CD4-positive, CD25-positive, alpha-beta regulatory T cell (primary cell): ENCODE measurements around the gene SSTR3. TPM values are rescaled to one million over a fixed set of nuclear protein-coding genes. Genes with fewer than 3 reads are reported as not detected.

Experiments used
- ATAC-seq, 2 donors: fragments of 150-1000 bp; cut with Tn5 transposase; one replicate each; pipeline ENCODE4 v1.10.0; 2021; ENCODE audit warnings: low read depth in 2 of 2, moderate number of reproducible peaks in 2 of 2, moderate library complexity in 1 of 2
- DNase-seq, 3 donors: peaks; one replicate each; pipeline versions ENCODE4 v3.0.0 to v3.0.0-alpha.2; 2012 to 2022; ENCODE audit warnings: mixed read lengths in 1 of 3
- H3K27ac ChIP-seq: one replicate; pipeline ENCODE4 v1.7.0; 2013; ENCODE audit warnings: mild to moderate bottlenecking, low read length; ENCODE audit not compliant: insufficient read depth, poor library complexity, severe bottlenecking
- H3K27me3 ChIP-seq: one replicate; pipeline ENCODE4 v1.7.0; 2013; ENCODE audit warnings: low read length; ENCODE audit not compliant: control insufficient read depth, insufficient read depth
- H3K36me3 ChIP-seq: one replicate; pipeline ENCODE4 v1.7.0; 2013; ENCODE audit warnings: mild to moderate bottlenecking, low read length, moderate library complexity; ENCODE audit not compliant: control insufficient read depth, insufficient read depth
- H3K4me1 ChIP-seq: 2 replicates; pipeline ENCODE4 v1.7.0; 2013; ENCODE audit warnings: mild to moderate bottlenecking, low read length; ENCODE audit not compliant: insufficient read depth, control insufficient read depth, poor library complexity, severe bottlenecking
- H3K4me3 ChIP-seq: one replicate; pipeline ENCODE4 v1.7.0; 2013; ENCODE audit warnings: low read depth, mild to moderate bottlenecking, low read length, moderate library complexity
- H3K9me3 ChIP-seq, 2 experiments: 1 replicate in 1 of 2; 2 replicates in 1 of 2; pipeline ENCODE4 v1.7.0; 2013; ENCODE audit warnings: low read length in 2 of 2, mild to moderate bottlenecking in 1 of 2, moderate library complexity in 1 of 2; ENCODE audit not compliant: control insufficient read depth in 2 of 2
- H3K27ac Mint-ChIP-seq, 3 donors: one replicate each; pipeline ENCODE4 v1.8.0; 2020 to 2022; ENCODE audit warnings: mild to moderate bottlenecking in 3 of 3, mixed read lengths in 3 of 3, moderate library complexity in 2 of 3
- H3K27me3 Mint-ChIP-seq: one replicate; pipeline ENCODE4 v1.8.0; 2022; ENCODE audit warnings: mild to moderate bottlenecking, mixed read lengths
- H3K36me3 Mint-ChIP-seq: one replicate; pipeline ENCODE4 v1.8.0; 2020; ENCODE audit warnings: mixed read lengths
- H3K4me1 Mint-ChIP-seq, 4 donors: one replicate each; pipeline ENCODE4 v1.8.0; 2020 to 2022; ENCODE audit warnings: mixed read lengths in 4 of 4, mild to moderate bottlenecking in 1 of 4
- H3K4me3 Mint-ChIP-seq, 4 donors: one replicate each; pipeline ENCODE4 v1.8.0; 2020 to 2022; ENCODE audit warnings: mild to moderate bottlenecking in 4 of 4, mixed read lengths in 4 of 4, moderate library complexity in 3 of 4
- H3K9me3 Mint-ChIP-seq, 7 donors: one replicate each; pipeline ENCODE4 v1.8.0; 2020 to 2022; ENCODE audit warnings: mixed read lengths in 7 of 7, mild to moderate bottlenecking in 3 of 7, moderate library complexity in 2 of 7
- polyA plus RNA-seq, 4 donors: library from polyadenylated mRNA; unstranded; fragments of 300-500 nt; fragmentation: Illumina TruSeq; gene quantifications; one replicate each; pipeline ENCODE4 v1.2.3, GENCODE V29; 2021
- total RNA-seq: library from RNA; stranded (reverse); gene quantifications from one replicate; pipeline ENCODE4 v1.2.3, GENCODE V29; 2022

SSTR3 gene
- total and polyA plus RNA-seq, 5 donors from 2014 or later: 2.5 to 4.4 (median 4.3) TPM

- Histone ChIP-seq H3K4me1 (peaks cover 99% of the 10 kb centered on the region), H3K36me3 (no peaks in the 10 kb centered on the region), H3K4me3 (peak overlapping the region; percentile 83), H3K27me3 (no peaks in the 10 kb centered on the region), H3K27ac (peak overlapping the region; percentile 90), H3K9me3 (no peaks in the 10 kb centered on the region)
- H3K4me3 Mint-ChIP-seq: peak overlapping the region; percentile 84 to 99 (median 97)
- H3K36me3 Mint-ChIP-seq: peaks cover 13% of the 10 kb centered on the region
- H3K9me3 Mint-ChIP-seq: peaks cover 0 to 2% (median 0%) of the 10 kb centered on the region in 7 donors
- no peaks in the 10 kb centered on the region for H3K27me3 Mint-ChIP-seq
- ATAC-seq: no peak
- H3K27ac Mint-ChIP-seq: peak overlapping the region; percentile 94 to 99 (median 98)
- DNase-seq: peak in 1 of 3 donors; percentile 31
- H3K4me1 Mint-ChIP-seq: peaks cover 14 to 98% (median 62%) of the 10 kb centered on the region in 4 donors
Observed at GRCh38 chr22:37167176-37167980, 44.9 kb downstream of the SSTR3 start.

DNA sequence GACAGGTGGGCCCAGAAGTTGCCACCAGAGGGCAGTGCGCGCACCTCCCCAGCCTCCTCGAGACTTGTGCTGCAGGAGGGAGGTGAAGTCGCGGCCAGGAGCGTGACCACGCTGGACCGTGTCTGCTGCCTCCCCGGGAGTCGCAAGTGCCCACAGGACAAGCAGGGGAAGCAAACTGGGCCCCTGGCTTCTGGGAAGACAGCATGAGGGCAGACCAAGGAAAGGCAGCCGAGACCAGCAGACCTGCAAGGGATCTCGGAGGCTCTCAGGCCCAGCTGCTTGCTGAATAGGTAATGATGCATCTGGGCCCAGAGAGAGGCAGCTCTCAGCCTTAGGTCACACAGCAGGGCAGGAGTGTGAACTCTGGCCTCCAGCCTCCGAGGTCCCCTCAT, 45.6 kb downstream of the SSTR3 start:
- peak; percentile 50 to 54 for ATAC-seq
- H3K4me1 Mint-ChIP-seq: peaks cover 14 to 98% (median 65%) of the 10 kb centered on the region in 4 donors
- Histone ChIP-seq H3K36me3 (no peaks in the 10 kb centered on the region), H3K9me3 (no peaks in the 10 kb centered on the region), H3K4me1 (peaks cover 99% of the 10 kb centered on the region), H3K27me3 (no peaks in the 10 kb centered on the region), H3K27ac (peak overlapping the region; percentile 90), H3K4me3 (peak overlapping the region; percentile 83)
- peaks cover 12% of the 10 kb centered on the region for H3K36me3 Mint-ChIP-seq
- peak overlapping the region; percentile 84 to 99 (median 97) for H3K4me3 Mint-ChIP-seq
- peak overlapping the region; percentile 94 to 99 (median 98) for H3K27ac Mint-ChIP-seq
- no peaks in the 10 kb centered on the region for H3K27me3 Mint-ChIP-seq
- peaks cover 0 to 2% (median 0%) of the 10 kb centered on the region in 7 donors for H3K9me3 Mint-ChIP-seq
- peak; percentile 71 to 91 (median 85) for DNase-seq

DNA sequence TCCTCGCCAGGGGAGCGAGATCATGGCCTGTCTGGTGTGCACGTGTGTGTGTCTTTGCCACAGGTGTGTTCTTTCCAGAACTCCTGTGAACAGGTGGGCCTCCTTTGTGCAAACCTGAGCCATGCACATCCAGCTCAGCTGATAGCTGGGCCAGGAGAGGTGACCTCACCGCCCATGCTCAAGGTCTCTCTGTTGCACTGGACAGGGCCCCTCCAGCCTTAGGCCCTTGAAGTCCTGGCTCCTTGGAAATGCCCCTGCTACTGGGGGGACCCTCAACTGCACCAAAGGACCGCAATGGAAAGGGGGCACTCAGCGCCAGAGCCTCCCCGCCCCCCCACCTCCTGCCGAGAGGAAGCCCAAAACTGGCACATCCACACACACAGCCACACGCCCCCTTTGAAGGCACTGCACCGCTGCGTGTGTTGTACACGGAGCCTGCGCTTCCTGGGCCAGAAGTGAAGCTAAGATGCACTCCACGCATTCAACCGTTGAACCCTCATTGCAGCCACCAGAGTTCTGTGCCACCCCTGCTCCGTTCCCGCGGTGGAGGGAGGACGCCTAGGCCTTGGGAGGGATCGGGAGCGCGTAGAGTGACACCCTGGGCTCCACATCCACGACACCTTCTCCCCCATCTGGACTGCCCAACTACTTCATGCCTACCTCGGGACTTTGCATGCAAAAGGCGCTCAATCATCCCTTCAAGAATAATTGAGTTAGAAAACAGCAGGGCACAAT, 46.2 kb downstream of the SSTR3 start:
- Mint-ChIP-seq H3K4me3 (peak overlapping the region; percentile 84 to 99 (median 97)), H3K9me3 (peaks cover 0 to 2% (median 0%) of the 10 kb centered on the region in 7 donors), H3K27ac (peak overlapping the region; percentile 94 to 99 (median 98)), H3K27me3 (no peaks in the 10 kb centered on the region), H3K36me3 (peaks cover 6% of the 10 kb centered on the region), H3K4me1 (peaks cover 14 to 96% (median 61%) of the 10 kb centered on the region in 4 donors)
- Histone ChIP-seq H3K4me3 (peak overlapping the region; percentile 83), H3K27ac (peak overlapping the region; percentile 90), H3K9me3 (no peaks in the 10 kb centered on the region), H3K27me3 (no peaks in the 10 kb centered on the region), H3K36me3 (no peaks in the 10 kb centered on the region), H3K4me1 (peaks cover 99% of the 10 kb centered on the region)
- DNase-seq (peak in 1 of 3 donors; percentile 67), ATAC-seq (peak in 1 of 2 donors; percentile 9)

- H3K36me3 Mint-ChIP-seq: peaks cover 3% of the 10 kb centered on the region
- DNase-seq: no peak
- H3K4me3 Mint-ChIP-seq: peak overlapping the region; percentile 57 to 87 (median 74)
- Histone ChIP-seq H3K36me3 (no peaks in the 10 kb centered on the region), H3K27ac (peak overlapping the region; percentile 90), H3K4me1 (peaks cover 89% of the 10 kb centered on the region), H3K27me3 (no peaks in the 10 kb centered on the region), H3K4me3 (no peak overlapping the region), H3K9me3 (no peaks in the 10 kb centered on the region)
- ATAC-seq: no peak
- H3K9me3 Mint-ChIP-seq: peaks cover 0 to 2% (median 0%) of the 10 kb centered on the region in 7 donors
- peak overlapping the region; percentile 90 to 99 (median 99) for H3K27ac Mint-ChIP-seq
- H3K4me1 Mint-ChIP-seq: peaks cover 9 to 92% (median 60%) of the 10 kb centered on the region in 4 donors
- no peaks in the 10 kb centered on the region for H3K27me3 Mint-ChIP-seq
Observed at GRCh38 chr22:37165066-37165465, 47.2 kb downstream of the SSTR3 start.

DNA sequence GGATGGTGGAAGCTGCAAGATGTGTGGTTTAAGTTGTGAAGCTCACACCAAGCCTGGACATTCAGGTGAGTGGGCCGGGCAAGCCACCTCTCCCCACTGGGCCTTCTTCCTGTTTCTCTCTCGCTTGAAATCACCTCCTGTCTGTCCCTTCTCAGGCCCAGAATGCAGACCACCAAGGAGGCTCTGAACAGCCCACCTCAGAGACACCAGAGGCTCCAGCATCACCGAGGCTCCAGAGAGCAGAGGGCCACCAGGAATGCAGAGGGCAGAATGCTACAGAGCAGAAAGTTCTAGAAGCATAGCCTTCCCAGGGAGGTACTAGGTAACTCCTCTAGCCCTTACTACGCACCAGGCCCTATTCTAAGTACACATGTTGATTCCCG, 47.8 kb downstream of the SSTR3 start:
- peaks cover 83% of the 10 kb centered on the region for H3K4me1 ChIP-seq
- DNase-seq: no peak
- peak overlapping the region; percentile 67 to 87 (median 79) for H3K4me3 Mint-ChIP-seq

DNA sequence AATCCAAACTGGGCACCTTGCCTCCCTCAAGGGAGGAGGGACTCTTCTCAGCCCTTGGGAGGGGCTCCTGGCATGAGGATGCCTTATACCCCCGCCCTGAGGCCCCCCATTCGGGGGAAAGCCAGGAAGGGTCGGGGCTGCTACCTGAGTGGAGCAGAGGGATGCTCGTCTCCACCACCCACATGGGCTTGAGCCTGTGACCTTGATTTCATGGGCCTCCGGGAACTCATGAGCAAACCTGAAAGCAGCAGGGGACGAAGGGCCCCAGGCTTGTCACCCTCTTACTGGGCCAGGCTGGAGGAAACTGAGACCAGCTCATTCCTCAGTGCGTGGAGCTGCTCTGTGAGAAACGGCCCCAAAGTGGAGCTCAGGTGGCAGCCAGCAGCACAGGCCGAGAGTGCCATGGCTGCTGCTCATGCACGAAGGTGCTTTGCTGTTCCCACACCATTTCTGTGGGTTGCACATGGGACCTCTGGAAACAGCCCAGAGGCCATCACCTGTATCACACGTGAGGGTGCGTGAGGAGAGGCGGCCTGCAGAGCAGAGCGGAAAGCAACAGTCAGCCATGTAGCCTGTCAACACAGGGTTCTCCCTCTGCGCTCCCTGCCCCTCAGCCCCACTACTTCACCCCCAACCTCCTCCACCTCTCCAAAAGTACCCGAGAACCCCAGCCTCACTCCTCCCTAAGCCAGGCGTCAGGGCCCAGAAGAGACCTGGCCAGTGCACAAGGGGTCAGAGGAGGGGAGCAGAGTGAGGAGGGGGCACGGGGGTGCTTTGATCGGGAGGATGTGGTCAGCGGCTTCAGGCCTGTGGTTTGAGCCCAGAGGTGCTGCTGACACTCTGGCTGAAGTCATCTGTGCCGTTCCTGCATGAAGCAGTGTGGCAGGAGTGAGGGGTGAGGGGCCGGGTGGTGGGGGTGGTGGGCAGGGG, 48.4 kb downstream of the SSTR3 start:
- Mint-ChIP-seq H3K4me3 (peak overlapping the region; percentile 41 to 93 (median 84)), H3K9me3 (peaks cover 0 to 2% (median 0%) of the 10 kb centered on the region in 7 donors), H3K36me3 (no peaks in the 10 kb centered on the region), H3K27me3 (no peaks in the 10 kb centered on the region), H3K27ac (peak overlapping the region; percentile 99 to 100 (median 99)), H3K4me1 (peaks cover 11 to 92% (median 57%) of the 10 kb centered on the region in 4 donors)
- Histone ChIP-seq H3K9me3 (no peaks in the 10 kb centered on the region), H3K4me1 (peaks cover 77% of the 10 kb centered on the region), H3K27ac (peak overlapping the region; percentile 90), H3K4me3 (no peak overlapping the region), H3K36me3 (no peaks in the 10 kb centered on the region), H3K27me3 (no peaks in the 10 kb centered on the region)
- ATAC-seq (peak; percentile 21 to 30), DNase-seq (peak in 1 of 3 donors; percentile 67)

More for the DNA sequence above, 47.8 kb downstream of the SSTR3 start:
- Histone ChIP-seq H3K27ac (peak overlapping the region; percentile 90), H3K4me3 (no peak overlapping the region), H3K27me3 (no peaks in the 10 kb centered on the region), H3K9me3 (no peaks in the 10 kb centered on the region), H3K36me3 (no peaks in the 10 kb centered on the region)
- Mint-ChIP-seq H3K36me3 (no peaks in the 10 kb centered on the region), H3K27me3 (no peaks in the 10 kb centered on the region), H3K4me1 (peaks cover 6 to 92% (median 57%) of the 10 kb centered on the region in 4 donors), H3K27ac (peak overlapping the region; percentile 99 to 100 (median 99)), H3K9me3 (peaks cover 0 to 2% (median 0%) of the 10 kb centered on the region in 7 donors)
- ATAC-seq: no peak

DNA sequence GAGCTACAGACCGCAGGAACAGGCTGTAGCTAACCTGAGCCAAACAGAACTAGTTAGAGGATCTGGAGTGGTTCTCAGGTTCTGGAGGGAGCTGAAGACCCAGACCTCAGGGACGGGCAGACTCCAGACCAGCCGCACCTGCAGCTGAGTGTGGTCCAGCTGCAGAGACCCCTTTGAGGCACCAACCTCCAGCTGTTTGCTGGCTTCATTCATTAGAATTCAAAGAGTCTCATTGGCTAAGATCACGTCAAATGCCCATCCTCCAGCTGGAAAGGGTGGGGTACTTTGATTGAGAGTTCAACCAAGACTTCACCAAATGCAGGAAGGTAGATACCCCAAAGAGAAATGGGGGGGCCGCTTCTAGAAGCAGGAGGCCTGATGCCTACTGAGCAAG, 49.2 kb downstream of the SSTR3 start:
- DNase-seq (no peak), ATAC-seq (no peak)
- Histone ChIP-seq H3K27ac (peak overlapping the region; percentile 90), H3K27me3 (no peaks in the 10 kb centered on the region), H3K4me1 (peaks cover 69% of the 10 kb centered on the region), H3K36me3 (no peaks in the 10 kb centered on the region), H3K9me3 (no peaks in the 10 kb centered on the region), H3K4me3 (peak overlapping the region; percentile 49)
- Mint-ChIP-seq H3K36me3 (no peaks in the 10 kb centered on the region), H3K27ac (peak overlapping the region; percentile 96 to 100 (median 99)), H3K27me3 (no peaks in the 10 kb centered on the region), H3K9me3 (peaks cover 0 to 2% (median 0%) of the 10 kb centered on the region in 7 donors), H3K4me1 (peaks cover 8 to 90% (median 52%) of the 10 kb centered on the region in 4 donors), H3K4me3 (peak overlapping the region; percentile 27 to 91 (median 82))
